Natural killer cell (primary cell): ENCODE data around the gene HOMER3. TPM values are rescaled to one million over a fixed set of nuclear protein-coding genes. Genes with fewer than 3 reads are reported as not detected.

Experiments used
- ATAC-seq, 3 donors: fragments of 150-1000 bp in 2 of 3; fragments of 200-7000 bp in 1 of 3; cut with Tn5 transposase; 1 replicate in 1 of 3; 2 replicates in 2 of 3; pipeline ENCODE4 v1.10.0; 2021; ENCODE audit warnings: mild to moderate bottlenecking in 2 of 3, moderate library complexity in 2 of 3
- DNase-seq, 2 donors: peaks; one replicate each; pipeline versions ENCODE4 v3.0.0 to v3.0.0-alpha.2; 2013 to 2021; ENCODE audit warnings: mixed read lengths in 1 of 2
- H3K27ac ChIP-seq: one replicate; pipeline ENCODE4 v1.5.1; 2013; ENCODE audit warnings: mild to moderate bottlenecking, low read length
- H3K27me3 ChIP-seq: one replicate; pipeline ENCODE4 v1.6.1; 2013; ENCODE audit warnings: low read length; ENCODE audit not compliant: control insufficient read depth, insufficient read depth
- H3K36me3 ChIP-seq: one replicate; pipeline ENCODE4 v1.6.1; 2013; ENCODE audit warnings: low read length; ENCODE audit not compliant: control insufficient read depth, insufficient read depth
- H3K4me1 ChIP-seq: one replicate; pipeline ENCODE4 v1.6.1; 2013; ENCODE audit warnings: low read length; ENCODE audit not compliant: control insufficient read depth, insufficient read depth
- H3K4me3 ChIP-seq: one replicate; pipeline ENCODE4 v1.5.1; 2013; ENCODE audit warnings: low read length
- H3K9me3 ChIP-seq: one replicate; pipeline ENCODE4 v1.6.1; 2013; ENCODE audit warnings: low read length; ENCODE audit not compliant: control insufficient read depth, insufficient read depth
- H3K27ac Mint-ChIP-seq, 2 donors: one replicate each; pipeline ENCODE4 v1.8.0; 2022; ENCODE audit warnings: mild to moderate bottlenecking in 2 of 2, mixed read lengths in 2 of 2, moderate library complexity in 1 of 2
- H3K27me3 Mint-ChIP-seq, 2 donors: one replicate each; pipeline ENCODE4 v1.8.0; 2022; ENCODE audit warnings: low read depth in 2 of 2, mixed read lengths in 2 of 2
- H3K36me3 Mint-ChIP-seq: one replicate; pipeline ENCODE4 v1.8.0; 2022; ENCODE audit warnings: mixed read lengths
- H3K4me1 Mint-ChIP-seq, 2 donors: one replicate each; pipeline ENCODE4 v1.8.0; 2022; ENCODE audit warnings: mixed read lengths in 2 of 2
- H3K4me3 Mint-ChIP-seq: one replicate; pipeline ENCODE4 v1.8.0; 2022; ENCODE audit warnings: mild to moderate bottlenecking, moderate library complexity, mixed read lengths
- H3K9me3 Mint-ChIP-seq, 2 donors: one replicate each; pipeline ENCODE4 v1.8.0; 2022; ENCODE audit warnings: mixed read lengths in 2 of 2
- CTCF ChIP-seq: fragments of 200-600 bp; IDR thresholded peaks from one replicate; pipeline ENCODE4 v1.8.0; 2022; ENCODE audit warnings: antibody characterized with exemption
- WGBS: methylation state at CpG from one replicate; pipeline ENCODE4 v1.1.7; 2013; ENCODE audit warnings: missing lambda C conversion rate; ENCODE audit not compliant: insufficient coverage; 5-methylcytosine and 5-hydroxymethylcytosine counted together
- intact Hi-C: fragments of 100-400 bp; cut with micrococcal nuclease; formaldehyde crosslinking; loops from one replicate; pipeline ENCODE4 v1.14.2; 2022
- total RNA-seq, 4 donors: library from RNA; stranded (reverse); fragments of 120-200 nt in 1 of 4; gene quantifications; one replicate each; pipeline versions ENCODE4 v1.2.3 to v1.2.4, GENCODE V29; 2013 to 2022

The HOMER3 gene
- total RNA-seq, 3 donors from 2014 or later (not counting 1 experiment from before 2014, with no cell fraction given), result 0.19 to 4.8 TPM; not detected in 1

GRCh38 chr19:18975869-18976268 is 34.9 kb upstream of the HOMER3 start:
- H3K27me3 Mint-ChIP-seq, result no peaks in the 10 kb centered on the region
- intact Hi-C loops, result no loop called here
- H3K4me1 ChIP-seq, result peaks cover 9% of the 10 kb centered on the region
- no peak for TF ChIP-seq CTCF
- no peak overlapping the region for H3K27ac Mint-ChIP-seq
- 73% methylated on average over 9 of the region's 10 CpGs for WGBS
- H3K27ac ChIP-seq, result no peak overlapping the region
- no peak for ATAC-seq
- peaks cover 5 to 6% of the 10 kb centered on the region in 2 donors for H3K4me1 Mint-ChIP-seq
- H3K36me3 Mint-ChIP-seq, result no peaks in the 10 kb centered on the region
- H3K4me3 ChIP-seq, result no peak overlapping the region
- H3K9me3 Mint-ChIP-seq, result no peaks in the 10 kb centered on the region
- no peak overlapping the region for H3K4me3 Mint-ChIP-seq
- H3K9me3 ChIP-seq, result no peaks in the 10 kb centered on the region
- no peak for DNase-seq
- H3K36me3 ChIP-seq, result no peaks in the 10 kb centered on the region
- H3K27me3 ChIP-seq, result no peaks in the 10 kb centered on the region

DNA sequence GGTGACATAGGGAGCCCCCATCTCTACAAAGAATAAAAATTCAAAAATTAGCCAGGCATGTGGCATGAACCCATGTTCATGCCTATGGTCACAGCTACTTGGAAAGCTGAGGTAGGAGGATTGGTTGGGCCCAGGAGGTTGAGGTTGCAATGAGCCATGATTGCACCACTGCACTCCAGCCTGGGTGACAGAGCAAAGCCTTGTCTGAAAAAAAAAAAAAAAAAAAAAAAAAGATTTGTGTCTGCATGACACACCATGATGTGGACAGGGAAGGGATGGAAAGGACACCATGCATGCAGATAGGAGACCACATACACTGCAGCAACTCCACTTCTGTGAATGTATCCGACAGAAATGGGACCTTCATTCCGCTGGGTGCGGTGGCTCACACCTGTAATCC is 34.0 kb upstream of the HOMER3 start:
- peaks cover 9% of the 10 kb centered on the region for H3K4me1 ChIP-seq
- H3K4me3 ChIP-seq, result no peak overlapping the region
- Mint-ChIP-seq H3K4me1 (peaks cover 5 to 6% of the 10 kb centered on the region in 2 donors), H3K27me3 (no peaks in the 10 kb centered on the region), H3K36me3 (no peaks in the 10 kb centered on the region), H3K27ac (no peak overlapping the region), H3K4me3 (no peak overlapping the region), H3K9me3 (no peaks in the 10 kb centered on the region)
- ATAC-seq (no peak), DNase-seq (no peak)
- H3K27me3 ChIP-seq, result no peaks in the 10 kb centered on the region
- intact Hi-C loops, result no loop called here
- H3K36me3 ChIP-seq, result no peaks in the 10 kb centered on the region
- TF ChIP-seq CTCF, result no peak
- whole genome bisulfite sequencing, result 95% methylated on average over 3 of the region's 3 CpGs
- no peak overlapping the region for H3K27ac ChIP-seq
- no peaks in the 10 kb centered on the region for H3K9me3 ChIP-seq

DNA sequence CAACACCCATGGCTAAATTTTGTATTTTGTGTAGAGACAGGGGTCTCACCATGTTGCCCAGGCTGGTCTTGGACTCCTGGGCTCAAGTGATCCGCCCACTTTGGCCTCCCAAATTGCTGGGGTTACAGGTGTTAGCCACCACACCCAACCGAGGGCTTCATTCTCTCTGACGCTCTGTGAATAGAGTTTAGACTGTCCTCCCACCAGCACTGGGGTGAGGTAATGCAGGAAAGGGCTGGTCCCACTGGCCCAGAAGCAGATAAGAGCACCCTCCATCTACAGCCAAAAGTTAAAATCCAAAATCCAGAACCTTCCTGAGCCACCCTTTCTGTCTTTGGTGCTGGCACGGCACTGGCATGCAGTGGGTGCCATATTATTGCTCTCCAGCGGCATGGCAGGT is 31.8 kb upstream of the HOMER3 start:
- H3K4me1 ChIP-seq, result peaks cover 17% of the 10 kb centered on the region

More for the DNA sequence above, 31.8 kb upstream of the HOMER3 start:
- no peak for TF ChIP-seq CTCF
- 79% methylated on average over 5 of the region's 5 CpGs for WGBS
- no peaks in the 10 kb centered on the region for H3K36me3 Mint-ChIP-seq
- Histone ChIP-seq H3K27ac (no peak overlapping the region), H3K36me3 (no peaks in the 10 kb centered on the region), H3K27me3 (no peaks in the 10 kb centered on the region), H3K4me3 (no peak overlapping the region), H3K9me3 (peaks cover 4% of the 10 kb centered on the region)
- H3K27ac Mint-ChIP-seq, result no peak overlapping the region
- intact Hi-C loops, result no loop called here
- peaks cover 5 to 6% of the 10 kb centered on the region in 2 donors for H3K4me1 Mint-ChIP-seq
- H3K27me3 Mint-ChIP-seq, result no peaks in the 10 kb centered on the region
- ATAC-seq (no peak), DNase-seq (no peak)
- H3K9me3 Mint-ChIP-seq, result no peaks in the 10 kb centered on the region
- H3K4me3 Mint-ChIP-seq, result no peak overlapping the region
